Measurements from ENCODE around the gene ACOX1. TPM values are rescaled to one million over a fixed set of nuclear protein-coding genes. Genes with fewer than 3 reads are reported as not detected.

The ACOX1 gene
- total and polyA plus RNA-seq, 2 of the 13 experiments (the other 11 are each of a cell fraction or from before 2014, with no cell fraction given) = 86.4 to 120 TPM

DNA sequence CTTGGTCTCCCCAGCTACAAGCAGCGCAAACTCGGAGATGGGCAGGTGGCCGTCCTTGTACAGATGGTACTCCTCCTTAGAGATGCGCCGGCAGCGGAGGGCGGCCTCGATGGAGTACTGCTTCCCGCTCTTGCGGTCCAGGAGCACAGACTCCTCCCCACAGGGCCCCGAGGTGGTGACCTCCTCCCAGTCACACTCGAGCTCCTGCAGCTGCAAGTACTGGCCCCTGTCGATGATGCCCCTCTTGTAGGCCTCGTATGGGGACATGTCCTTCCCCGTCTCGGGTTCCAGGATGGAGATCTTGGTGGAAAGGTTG is 28.8 kb upstream of the ACOX1 start (continued):
- TF ChIP-seq, protein P1, sequence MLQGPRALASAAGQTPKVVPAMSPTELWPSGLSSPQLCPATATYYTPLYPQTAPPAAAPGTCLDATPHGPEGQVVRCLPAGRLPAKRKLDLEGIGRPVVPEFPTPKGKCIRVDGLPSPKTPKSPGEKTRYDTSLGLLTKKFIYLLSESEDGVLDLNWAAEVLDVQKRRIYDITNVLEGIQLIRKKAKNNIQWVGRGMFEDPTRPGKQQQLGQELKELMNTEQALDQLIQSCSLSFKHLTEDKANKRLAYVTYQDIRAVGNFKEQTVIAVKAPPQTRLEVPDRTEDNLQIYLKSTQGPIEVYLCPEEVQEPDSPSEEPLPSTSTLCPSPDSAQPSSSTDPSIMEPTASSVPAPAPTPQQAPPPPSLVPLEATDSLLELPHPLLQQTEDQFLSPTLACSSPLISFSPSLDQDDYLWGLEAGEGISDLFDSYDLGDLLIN (CRISPR knock-in tag; IDR thresholded peaks at IDR 0.05; ENCODE audit: borderline replicate concordance) = no peak
- no peak for TF ChIP-seq TCF7L2 (IDR thresholded peaks at IDR 0.05; ENCODE audit: low read depth, low read length)
- TF ChIP-seq, protein P2, sequence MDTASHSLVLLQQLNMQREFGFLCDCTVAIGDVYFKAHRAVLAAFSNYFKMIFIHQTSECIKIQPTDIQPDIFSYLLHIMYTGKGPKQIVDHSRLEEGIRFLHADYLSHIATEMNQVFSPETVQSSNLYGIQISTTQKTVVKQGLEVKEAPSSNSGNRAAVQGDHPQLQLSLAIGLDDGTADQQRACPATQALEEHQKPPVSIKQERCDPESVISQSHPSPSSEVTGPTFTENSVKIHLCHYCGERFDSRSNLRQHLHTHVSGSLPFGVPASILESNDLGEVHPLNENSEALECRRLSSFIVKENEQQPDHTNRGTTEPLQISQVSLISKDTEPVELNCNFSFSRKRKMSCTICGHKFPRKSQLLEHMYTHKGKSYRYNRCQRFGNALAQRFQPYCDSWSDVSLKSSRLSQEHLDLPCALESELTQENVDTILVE (CRISPR knock-in tag; IDR thresholded peaks at IDR 0.05) = no peak

DNA sequence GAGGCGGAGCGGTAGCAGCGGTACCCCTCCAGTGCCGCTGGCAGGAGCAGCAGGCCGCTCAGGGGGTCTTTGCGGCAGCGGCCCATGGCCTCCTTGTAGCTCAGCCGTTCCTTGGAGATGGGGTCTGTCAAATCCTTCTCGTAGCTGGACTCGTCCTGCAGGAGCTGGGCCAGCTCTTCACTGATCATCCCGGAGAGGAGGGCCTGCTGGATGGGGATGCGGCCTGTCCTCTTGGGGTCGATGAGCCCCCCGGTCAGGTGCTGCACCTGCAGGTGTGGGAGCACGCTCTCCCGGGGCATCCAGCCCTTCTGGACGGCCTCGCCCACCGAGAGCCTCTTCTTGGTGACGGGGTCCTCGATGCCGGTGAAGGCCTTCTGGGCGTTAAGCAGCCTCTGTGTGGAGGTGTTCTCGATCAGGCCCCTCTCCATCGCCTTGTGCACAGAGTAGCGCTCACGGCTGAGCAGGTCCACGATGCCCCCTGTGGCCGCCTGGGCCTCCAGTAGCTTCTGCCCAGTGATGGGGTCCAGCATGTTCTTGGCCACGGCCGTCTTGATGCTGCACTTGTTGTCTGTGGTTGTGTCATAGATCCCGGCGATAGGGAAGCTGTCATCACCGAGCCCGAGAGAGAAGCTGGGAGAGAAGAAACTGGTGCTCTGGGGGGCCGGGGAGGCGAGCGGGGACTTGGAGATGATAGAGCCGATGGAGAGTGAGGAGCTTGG is 28.3 kb upstream of the ACOX1 start:
- peaks cover 0 to 6% of the 10 kb centered on the region in 2 experiments; a peak in 2 of 5 replicates for H3K36me3 ChIP-seq (replicated peaks in 1 of 2; ENCODE audit: control insufficient read depth in 1 of 2, insufficient read depth in 2 of 2, low read length in 2 of 2)

More for the DNA sequence above, 28.3 kb upstream of the ACOX1 start:
- no peak overlapping the region for H3K9ac ChIP-seq (ENCODE audit: insufficient read depth, low read depth, low read length)
- H3K27me3 ChIP-seq (ENCODE audit: control insufficient read depth in 1 of 2, insufficient read depth in 2 of 2, low read length in 2 of 2) = no peaks in the 10 kb centered on the region
- ChIA-PET POLR2A (interaction anchor here (0.5 to 1.4 kb wide), 2 partner anchors 25 to 64 kb away, joined by 4 read pairs; no protein-coding TSS in a partner anchor), CTCF (ENCODE audit: low intra/inter-chr PET ratio, low total read pairs) (no interaction called here)
- ATAC-seq (no peak), DNase-seq (ENCODE audit: low spot score) (no peak), FAIRE-seq (no peak)
- H3K4me2 ChIP-seq (ENCODE audit: low read depth, low read length) = no peak overlapping the region
- no peaks in the 10 kb centered on the region for H3K9me3 ChIP-seq (ENCODE audit: low read length)
- no peak overlapping the region for H3K4me3 ChIP-seq (replicated peaks in 1 of 3; ENCODE audit: insufficient read depth in 1 of 3, low read depth in 2 of 3, low read length in 3 of 3)
- H2AFZ ChIP-seq (ENCODE audit: low read length) = no peak overlapping the region
- no peaks in the 10 kb centered on the region for H3K79me2 ChIP-seq (ENCODE audit: insufficient read depth, low read length)
- H3K4me1 ChIP-seq (ENCODE audit: insufficient read depth, low read length) = peaks cover 37% of the 10 kb centered on the region
- BruUV-seq (replicated peaks) = no TSS peak
- intact Hi-C loops (cut with micrococcal nuclease; ENCODE audit: unreplicated experiment) = no loop called here
- in situ Hi-C loops (cut with HindIII; ENCODE audit: extremely low pct_ligation_motif_present, low pct_unique_long_range_greater_than_20kb) = loop anchor here (5.0 kb wide), 2 partner anchors 50 to 100 kb away; no protein-coding TSS in a partner anchor
- no peaks in the 10 kb centered on the region for H4K20me1 ChIP-seq (ENCODE audit: insufficient read depth, low read length)
- no peak overlapping the region for H3K27ac ChIP-seq (ENCODE audit: extremely low read length, insufficient read depth, low read length)
- WGBS (ENCODE audit: low lambda C conversion rate) = 94% methylated on average over 32 of the region's 39 CpGs
- TF ChIP-seq HDAC6 (IDR thresholded peaks at IDR 0.05; ENCODE audit: low read depth, low read length) (no peak), ZBTB38 (CRISPR knock-in tag; IDR thresholded peaks at IDR 0.05) (peak; percentile 38; the same call in 1 of the 2 replicates), AGO2 (optimal IDR thresholded peaks at IDR 0.05; ENCODE audit: low read depth, low read length) (peak; percentile 39)
- TF ChIP-seq, protein P3, sequence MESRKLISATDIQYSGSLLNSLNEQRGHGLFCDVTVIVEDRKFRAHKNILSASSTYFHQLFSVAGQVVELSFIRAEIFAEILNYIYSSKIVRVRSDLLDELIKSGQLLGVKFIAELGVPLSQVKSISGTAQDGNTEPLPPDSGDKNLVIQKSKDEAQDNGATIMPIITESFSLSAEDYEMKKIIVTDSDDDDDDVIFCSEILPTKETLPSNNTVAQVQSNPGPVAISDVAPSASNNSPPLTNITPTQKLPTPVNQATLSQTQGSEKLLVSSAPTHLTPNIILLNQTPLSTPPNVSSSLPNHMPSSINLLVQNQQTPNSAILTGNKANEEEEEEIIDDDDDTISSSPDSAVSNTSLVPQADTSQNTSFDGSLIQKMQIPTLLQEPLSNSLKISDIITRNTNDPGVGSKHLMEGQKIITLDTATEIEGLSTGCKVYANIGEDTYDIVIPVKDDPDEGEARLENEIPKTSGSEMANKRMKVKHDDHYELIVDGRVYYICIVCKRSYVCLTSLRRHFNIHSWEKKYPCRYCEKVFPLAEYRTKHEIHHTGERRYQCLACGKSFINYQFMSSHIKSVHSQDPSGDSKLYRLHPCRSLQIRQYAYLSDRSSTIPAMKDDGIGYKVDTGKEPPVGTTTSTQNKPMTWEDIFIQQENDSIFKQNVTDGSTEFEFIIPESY (CRISPR knock-in tag; IDR thresholded peaks at IDR 0.05) = 0 out of 2 replicates have a peak, but pooled peaks have one; percentile 37
- TF ChIP-seq, protein P4, sequence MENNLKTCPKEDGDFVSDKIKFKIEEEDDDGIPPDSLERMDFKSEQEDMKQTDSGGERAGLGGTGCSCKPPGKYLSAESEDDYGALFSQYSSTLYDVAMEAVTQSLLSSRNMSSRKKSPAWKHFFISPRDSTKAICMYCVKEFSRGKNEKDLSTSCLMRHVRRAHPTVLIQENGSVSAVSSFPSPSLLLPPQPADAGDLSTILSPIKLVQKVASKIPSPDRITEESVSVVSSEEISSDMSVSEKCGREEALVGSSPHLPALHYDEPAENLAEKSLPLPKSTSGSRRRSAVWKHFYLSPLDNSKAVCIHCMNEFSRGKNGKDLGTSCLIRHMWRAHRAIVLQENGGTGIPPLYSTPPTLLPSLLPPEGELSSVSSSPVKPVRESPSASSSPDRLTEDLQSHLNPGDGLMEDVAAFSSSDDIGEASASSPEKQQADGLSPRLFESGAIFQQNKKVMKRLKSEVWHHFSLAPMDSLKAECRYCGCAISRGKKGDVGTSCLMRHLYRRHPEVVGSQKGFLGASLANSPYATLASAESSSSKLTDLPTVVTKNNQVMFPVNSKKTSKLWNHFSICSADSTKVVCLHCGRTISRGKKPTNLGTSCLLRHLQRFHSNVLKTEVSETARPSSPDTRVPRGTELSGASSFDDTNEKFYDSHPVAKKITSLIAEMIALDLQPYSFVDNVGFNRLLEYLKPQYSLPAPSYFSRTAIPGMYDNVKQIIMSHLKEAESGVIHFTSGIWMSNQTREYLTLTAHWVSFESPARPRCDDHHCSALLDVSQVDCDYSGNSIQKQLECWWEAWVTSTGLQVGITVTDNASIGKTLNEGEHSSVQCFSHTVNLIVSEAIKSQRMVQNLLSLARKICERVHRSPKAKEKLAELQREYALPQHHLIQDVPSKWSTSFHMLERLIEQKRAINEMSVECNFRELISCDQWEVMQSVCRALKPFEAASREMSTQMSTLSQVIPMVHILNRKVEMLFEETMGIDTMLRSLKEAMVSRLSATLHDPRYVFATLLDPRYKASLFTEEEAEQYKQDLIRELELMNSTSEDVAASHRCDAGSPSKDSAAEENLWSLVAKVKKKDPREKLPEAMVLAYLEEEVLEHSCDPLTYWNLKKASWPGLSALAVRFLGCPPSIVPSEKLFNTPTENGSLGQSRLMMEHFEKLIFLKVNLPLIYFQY (CRISPR knock-in tag; IDR thresholded peaks at IDR 0.05; ENCODE audit: borderline replicate concordance) = no peak
